ENCODE results near the gene PGAP6.
A peak's percentile ranks its signal among the peaks of the same experiment; 100 is the strongest.

Gene PGAP6

DNA sequence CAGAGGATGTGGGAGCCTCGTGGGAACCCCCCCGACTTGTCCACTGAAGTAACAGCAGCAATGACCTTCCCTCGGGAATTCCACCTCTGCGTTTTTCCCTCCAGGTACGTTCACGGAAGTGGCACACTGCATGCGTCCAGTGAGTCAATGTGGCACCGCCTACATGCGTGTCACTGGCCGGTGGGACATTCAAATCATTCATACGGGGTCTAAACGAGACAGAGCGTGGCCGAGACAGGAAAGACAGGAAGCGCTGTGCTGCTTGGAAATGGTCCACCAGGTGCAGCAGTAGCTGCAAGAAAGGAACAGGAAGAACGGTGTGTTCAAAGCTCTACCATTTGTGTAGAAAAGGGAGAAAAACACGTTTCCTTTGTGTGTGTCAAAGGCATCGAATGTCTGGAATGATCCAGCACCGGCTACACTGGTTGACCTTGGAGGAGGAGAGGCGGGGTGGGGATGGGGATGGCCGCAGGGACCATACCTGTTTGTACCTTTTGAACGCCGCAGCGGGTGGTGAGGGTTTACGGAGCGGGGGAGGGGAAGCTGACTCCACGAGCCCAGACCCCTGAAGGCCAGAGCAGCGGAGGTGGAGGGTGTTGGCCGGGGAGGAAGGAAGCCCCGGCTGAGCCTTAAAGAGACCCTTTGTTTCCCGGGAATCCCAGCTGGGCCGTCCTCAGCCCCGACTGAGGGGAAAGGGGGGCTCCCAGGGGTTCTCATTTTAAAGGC, 1.7 kb upstream of the PGAP6 start:
- Histone ChIP-seq H3K4me3 (ENCODE audit: low read depth in 1 of 2, low read length in 1 of 2) (peak overlapping the region; percentile 80 to 84), H3K27me3 (no peaks in the 10 kb centered on the region), H3K27ac (peak overlapping the region; percentile 97), H3K9me3 (no peaks in the 10 kb centered on the region), H3K4me1 (ENCODE audit: control insufficient read depth in 1 of 2, insufficient read depth in 1 of 2, low read depth in 1 of 2, low read length in 1 of 2) (peaks cover 53 to 57% of the 10 kb centered on the region in 2 experiments), H3K36me3 (no peaks in the 10 kb centered on the region)
- TF ChIP-seq CTCF (IDR thresholded peaks at IDR 0.05): no peak

DNA sequence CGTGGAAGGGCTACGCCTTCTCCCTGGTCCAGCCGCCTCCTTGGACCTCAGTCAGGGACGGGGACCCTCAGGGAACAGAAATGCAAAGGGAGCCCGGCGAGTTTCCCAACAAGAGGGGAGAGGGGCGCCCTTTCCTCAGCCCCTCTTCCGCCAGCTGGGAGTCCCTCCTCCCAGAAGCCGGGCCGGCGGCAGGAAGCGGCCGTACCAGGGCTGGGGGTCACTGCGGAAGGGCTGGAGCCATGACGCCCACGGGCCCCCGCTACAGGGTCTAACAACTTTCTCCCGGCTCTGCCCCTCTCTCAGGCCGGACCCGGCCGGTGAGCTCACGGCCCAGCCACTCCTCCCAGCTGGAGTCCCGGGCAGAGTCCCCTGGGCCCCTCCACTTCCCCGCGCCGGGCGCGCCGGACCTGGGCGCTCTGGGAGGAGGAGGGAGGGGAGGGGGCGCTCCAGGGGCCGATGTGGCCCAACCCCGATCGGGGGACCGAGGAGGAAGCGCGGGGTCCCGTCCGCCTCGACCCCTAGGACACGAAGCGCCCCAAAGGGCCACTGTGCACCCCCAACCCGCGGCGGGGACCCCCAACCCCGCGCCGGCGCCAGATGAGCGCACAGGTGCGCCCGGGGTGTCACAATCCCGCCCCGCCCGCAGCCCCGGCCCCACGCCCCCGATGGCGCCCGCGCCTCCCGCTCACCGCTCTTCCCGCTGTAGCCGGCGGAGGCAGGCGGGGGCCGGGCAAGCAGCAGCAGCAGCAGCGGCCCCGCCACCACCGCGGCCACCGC, 578 bp downstream of the PGAP6 start:
- no peaks in the 10 kb centered on the region for H3K9me3 ChIP-seq
- H3K4me1 ChIP-seq (ENCODE audit: control insufficient read depth in 1 of 2, insufficient read depth in 1 of 2, low read depth in 1 of 2, low read length in 1 of 2): peaks cover 53 to 54% of the 10 kb centered on the region in 2 experiments
- peak overlapping the region; percentile 97 for H3K27ac ChIP-seq
- no peak for TF ChIP-seq CTCF (IDR thresholded peaks at IDR 0.05)
- H3K36me3 ChIP-seq: peaks cover 17% of the 10 kb centered on the region
- no peaks in the 10 kb centered on the region for H3K27me3 ChIP-seq
- peak overlapping the region; percentile 78 to 80 for H3K4me3 ChIP-seq (ENCODE audit: low read depth in 1 of 2, low read length in 1 of 2)

GRCh38 chr16:380762-381011, 1.1 kb downstream of the PGAP6 start:
- TF ChIP-seq CTCF (IDR thresholded peaks at IDR 0.05): no peak
- Histone ChIP-seq H3K36me3 (peaks cover 23% of the 10 kb centered on the region), H3K27me3 (no peaks in the 10 kb centered on the region), H3K9me3 (no peaks in the 10 kb centered on the region), H3K27ac (peak overlapping the region; percentile 97), H3K4me3 (ENCODE audit: low read depth in 1 of 2, low read length in 1 of 2) (peak overlapping the region; percentile 78 to 80), H3K4me1 (ENCODE audit: control insufficient read depth in 1 of 2, insufficient read depth in 1 of 2, low read depth in 1 of 2, low read length in 1 of 2) (peaks cover 53% of the 10 kb centered on the region in 2 experiments)

GRCh38 chr16:379961-380761, 1.6 kb downstream of the PGAP6 start:
- Histone ChIP-seq H3K36me3 (peaks cover 28% of the 10 kb centered on the region), H3K27me3 (no peaks in the 10 kb centered on the region), H3K4me3 (ENCODE audit: low read depth in 1 of 2, low read length in 1 of 2) (peak overlapping the region; percentile 78 to 80), H3K9me3 (no peaks in the 10 kb centered on the region), H3K27ac (peak overlapping the region; percentile 97), H3K4me1 (ENCODE audit: control insufficient read depth in 1 of 2, insufficient read depth in 1 of 2, low read depth in 1 of 2, low read length in 1 of 2) (peaks cover 52% of the 10 kb centered on the region in 2 experiments)
- no peak for TF ChIP-seq CTCF (IDR thresholded peaks at IDR 0.05)

- Histone ChIP-seq H3K27me3 (no peaks in the 10 kb centered on the region), H3K27ac (no peak overlapping the region), H3K4me3 (ENCODE audit: low read depth in 1 of 2, low read length in 1 of 2) (no peak overlapping the region), H3K4me1 (ENCODE audit: control insufficient read depth in 1 of 2, insufficient read depth in 1 of 2, low read depth in 1 of 2, low read length in 1 of 2) (peaks cover 44% of the 10 kb centered on the region in 2 experiments), H3K9me3 (no peaks in the 10 kb centered on the region), H3K36me3 (peaks cover 36% of the 10 kb centered on the region)
- TF ChIP-seq CTCF (IDR thresholded peaks at IDR 0.05): no peak
These were observed 2.4 kb downstream of the PGAP6 start for GRCh38 chr16:379183-379960.

Measured in neutrophil (primary cell).